Right lobe of liver (tissue), 4 donors: ENCODE measurements around the gene ESF1.
"Not testable (repeated sequence)": the region's sequence is repeated elsewhere in the genome, so short reads cannot be mapped to it uniquely, and the experiment has no call there.

Experiments used
- CTCF ChIP-seq, 4 donors: fragments of 200-600 bp in 3 of 4; fragments of 450-650 bp in 1 of 4; IDR thresholded peaks; one replicate each; pipeline versions ENCODE4 v1.5.1 to v1.8.0; 2016 to 2022; ENCODE audit warnings: antibody characterized with exemption in 4 of 4, mild to moderate bottlenecking in 2 of 4
- POLR2A ChIP-seq: fragments of 450-650 bp; IDR thresholded peaks from one replicate; pipeline ENCODE4 v1.6.1; 2017; ENCODE audit warnings: antibody characterized with exemption, mild to moderate bottlenecking
- donor health status: DM: no; HTN: no; CAD: no.
- donor health status: DM: no; HTN: no; CAD: no.
- donor health status: DM: no; HTN: yes; CAD: no.

- TF ChIP-seq CTCF (IDR thresholded peaks at IDR 0.05); POLR2A: not testable (repeated sequence)
Measured at GRCh38 chr20:13760451-13760946, 24.2 kb downstream of the ESF1 start.
